Tibial nerve (tissue), 4 donors: Measurements from ENCODE around the gene ASXL3. TPM values are rescaled to one million over a fixed set of nuclear protein-coding genes. Genes with fewer than 3 reads are reported as not detected.

Source experiments
- DNase-seq, 2 donors: peaks; one replicate each; pipeline ENCODE4 v3.0.0-alpha.2; 2019; ENCODE audit warnings: low spot score in 2 of 2
- H3K27ac ChIP-seq, 4 donors: fragments of 200-600 bp; sonication (generic) in 3 of 4; one replicate each; pipeline ENCODE4 v1.5.1; 2017 to 2019; ENCODE audit warnings: mild to moderate bottlenecking in 1 of 4
- H3K27me3 ChIP-seq, 2 donors: fragments of 200-600 bp; sonication (generic) in 1 of 2; one replicate each; pipeline versions ENCODE4 v1.5.1 to v1.6.0; 2017 to 2019
- H3K36me3 ChIP-seq, 3 donors: fragments of 200-600 bp; sonication (generic); one replicate each; pipeline ENCODE4 v1.5.1; 2018 to 2019
- H3K4me1 ChIP-seq, 4 donors: fragments of 200-600 bp; sonication (generic) in 3 of 4; one replicate each; pipeline ENCODE4 v1.5.1; 2017 to 2019
- H3K4me3 ChIP-seq, 4 donors: fragments of 200-600 bp; sonication (generic) in 3 of 4; one replicate each; pipeline ENCODE4 v1.5.1; 2017 to 2019; ENCODE audit warnings: mild to moderate bottlenecking in 1 of 4, moderate library complexity in 1 of 4
- H3K9me3 ChIP-seq, 4 donors: fragments of 200-600 bp; sonication (generic) in 3 of 4; one replicate each; pipeline ENCODE4 v1.5.1; 2017 to 2019
- CTCF ChIP-seq, 5 experiments: fragments of 200-600 bp in 3 of 5; fragments of 450-650 bp in 2 of 5; sonication (generic) in 3 of 5; IDR thresholded peaks; one replicate each; pipeline ENCODE4 v1.5.1; 2016 to 2019; ENCODE audit warnings: antibody characterized with exemption in 5 of 5, mild to moderate bottlenecking in 3 of 5, moderate library complexity in 2 of 5
- EP300 ChIP-seq, 2 donors: sonication (generic); formaldehyde crosslinking; IDR thresholded peaks; one replicate each; pipeline ENCODE4 v1.6.1; 2017; ENCODE audit warnings: antibody characterized with exemption in 2 of 2, mild to moderate bottlenecking in 1 of 2
- POLR2A ChIP-seq, 2 donors: fragments of 450-650 bp; IDR thresholded peaks; one replicate each; pipeline ENCODE4 v1.6.1; 2017; ENCODE audit warnings: antibody characterized with exemption in 2 of 2, mild to moderate bottlenecking in 2 of 2, moderate library complexity in 2 of 2
- WGBS, 2 donors: methylation state at CpG; one replicate each; pipeline ENCODE4 v1.1.5; 2018; 5-methylcytosine and 5-hydroxymethylcytosine counted together
- total RNA-seq, 4 donors: library from RNA; depleted of rRNA; stranded (reverse); fragments of >200 nt; gene quantifications; one replicate each; pipeline ENCODE4 v1.1.0, GENCODE V29; 2016

The ASXL3 gene
- total RNA-seq, 4 donors from 2014 or later = 3.7 to 7.2 (median 6.2) TPM

GRCh38 chr18:33749834-33750233, 171.8 kb downstream of the ASXL3 start:
- TF ChIP-seq POLR2A (IDR thresholded peaks at IDR 0.05) (no peak), EP300 (IDR thresholded peaks at IDR 0.05) (no peak), CTCF (IDR thresholded peaks at IDR 0.05) (no peak)
- no peak overlapping the region for H3K27ac ChIP-seq
- H3K4me3 ChIP-seq = no peak overlapping the region
- no peak for DNase-seq
- WGBS, 2 donors = 69 to 73% methylated on average over 9 of the region's 9 CpGs
- no peaks in the 10 kb centered on the region for H3K9me3 ChIP-seq
- peaks cover 0 to 8% (median 0%) of the 10 kb centered on the region in 4 donors for H3K4me1 ChIP-seq
- peaks cover 0 to 9% (median 0%) of the 10 kb centered on the region in 3 donors for H3K36me3 ChIP-seq
- no peaks in the 10 kb centered on the region for H3K27me3 ChIP-seq

- no peak for DNase-seq
- H3K36me3 ChIP-seq = peaks cover 0 to 3% (median 0%) of the 10 kb centered on the region in 3 donors
- WGBS, 2 donors = 67 to 72% methylated on average over 3 of the region's 3 CpGs
Observed at GRCh38 chr18:33750366-33750765, 172.3 kb downstream of the ASXL3 start.

GRCh38 chr18:33751613-33752221, 173.7 kb downstream of the ASXL3 start:
- Histone ChIP-seq H3K4me3 (no peak overlapping the region), H3K4me1 (peaks cover 0 to 16% (median 2%) of the 10 kb centered on the region in 4 donors), H3K9me3 (no peaks in the 10 kb centered on the region), H3K27me3 (no peaks in the 10 kb centered on the region), H3K36me3 (no peaks in the 10 kb centered on the region), H3K27ac (no peak overlapping the region)
- DNase-seq = no peak
- TF ChIP-seq POLR2A (IDR thresholded peaks at IDR 0.05) (no peak), CTCF (IDR thresholded peaks at IDR 0.05) (peak; percentile 12 to 36 (median 28))
- WGBS, 2 donors = 22 to 25% methylated on average over 4 of the region's 4 CpGs

More at GRCh38 chr18:33750366-33750765, 172.3 kb downstream of the ASXL3 start:
- no peaks in the 10 kb centered on the region for H3K27me3 ChIP-seq
- H3K27ac ChIP-seq = no peak overlapping the region
- no peaks in the 10 kb centered on the region for H3K9me3 ChIP-seq
- peaks cover 0 to 8% (median 0%) of the 10 kb centered on the region in 4 donors for H3K4me1 ChIP-seq
- no peak overlapping the region for H3K4me3 ChIP-seq
- TF ChIP-seq EP300 (IDR thresholded peaks at IDR 0.05) = no peak
- TF ChIP-seq CTCF (IDR thresholded peaks at IDR 0.05) = no peak
- no peak for TF ChIP-seq POLR2A (IDR thresholded peaks at IDR 0.05)

- WGBS, 2 donors = 40 to 48% methylated on average over 3 of the region's 3 CpGs
- DNase-seq = no peak
- no peaks in the 10 kb centered on the region for H3K27me3 ChIP-seq
Observed at GRCh38 chr18:33755391-33755790, 177.4 kb downstream of the ASXL3 start.

More at GRCh38 chr18:33755391-33755790, 177.4 kb downstream of the ASXL3 start:
- Histone ChIP-seq H3K27ac (no peak overlapping the region), H3K4me3 (no peak overlapping the region), H3K9me3 (no peaks in the 10 kb centered on the region), H3K36me3 (no peaks in the 10 kb centered on the region), H3K4me1 (peaks cover 0 to 11% (median 2%) of the 10 kb centered on the region in 4 donors)
- TF ChIP-seq POLR2A (IDR thresholded peaks at IDR 0.05) = no peak
- no peak for TF ChIP-seq EP300 (IDR thresholded peaks at IDR 0.05)
- TF ChIP-seq CTCF (IDR thresholded peaks at IDR 0.05) = no peak
